Measurements from ENCODE around the gene MAT2B. TPM values are rescaled to one million over a fixed set of nuclear protein-coding genes. Genes with fewer than 3 reads are reported as not detected.

MAT2B gene
- total and polyA plus RNA-seq, 2 donors (not counting 1 experiment from before 2014, with no cell fraction given) = 33.9 to 123 TPM

DNA sequence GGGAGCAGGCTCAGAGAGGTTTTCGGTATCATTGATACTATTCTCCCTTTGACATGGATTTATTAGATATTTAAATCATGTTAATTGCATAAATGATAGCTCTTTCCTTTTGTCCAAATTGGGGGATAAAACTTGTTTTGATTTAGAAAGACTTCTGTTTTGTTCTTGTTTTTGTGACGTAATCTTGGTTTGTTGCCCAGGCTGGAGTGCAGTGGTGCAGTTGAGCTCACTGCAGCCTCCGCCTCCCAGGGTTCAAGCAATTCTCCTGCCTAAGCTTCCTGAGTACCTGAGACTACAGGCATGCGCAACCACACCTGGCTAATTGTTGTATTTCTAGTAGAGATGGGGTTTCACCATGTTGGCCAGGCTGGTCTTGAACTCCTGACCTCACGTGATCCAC, 7.1 kb downstream of the MAT2B start:
- Mint-ChIP-seq H3K4me1 (peaks cover 48% of the 10 kb centered on the region), H3K9me3 (ENCODE audit: insufficient read depth) (no peaks in the 10 kb centered on the region), H3K4me3 (no peak overlapping the region), H3K27ac (no peak overlapping the region), H3K27me3 (no peaks in the 10 kb centered on the region)
- ChIA-PET POLR2A (no interaction called here), CTCF (no interaction called here)
- intact Hi-C loops (cut with micrococcal nuclease) = no loop called here
- Histone ChIP-seq H3K4me3 (ENCODE audit: control extremely low read depth in 1 of 5, extremely low read depth in 1 of 5, insufficient read depth in 1 of 5, low read depth in 2 of 5, low read length in 4 of 5) (no peak overlapping the region), H3K4me1 (ENCODE audit: control insufficient read depth in 2 of 2, insufficient read depth in 2 of 2, low read length in 2 of 2) (peaks cover 14 to 36% of the 10 kb centered on the region in 2 donors), H3K4me2 (replicated peaks; ENCODE audit: low read depth, low read length, poor library complexity, severe bottlenecking) (no peak overlapping the region), H2AFZ (ENCODE audit: insufficient read depth, low read depth, low read length, poor library complexity, severe bottlenecking) (no peak overlapping the region), H3K79me2 (ENCODE audit: control insufficient read depth, insufficient read depth, low read length) (peaks cover 90% of the 10 kb centered on the region), H3K36me3 (replicated peaks in 1 of 2; ENCODE audit: control extremely low read depth in 1 of 2, control insufficient read depth in 1 of 2, extremely low read depth in 1 of 2, insufficient read depth in 2 of 2, low read length in 1 of 2) (peaks cover 23 to 60% of the 10 kb centered on the region in 2 experiments), H3K27me3 (replicated peaks in 1 of 4; ENCODE audit: control extremely low read depth in 1 of 4, control insufficient read depth in 3 of 4, insufficient read depth in 4 of 4, low read length in 3 of 4) (no peaks in the 10 kb centered on the region), H3K9me3 (ENCODE audit: control extremely low read depth in 1 of 3, control insufficient read depth in 2 of 3, insufficient read depth in 1 of 3, low read length in 2 of 3) (no peaks in the 10 kb centered on the region), H3K9ac (ENCODE audit: low read length) (no peak overlapping the region), H3K27ac (ENCODE audit: low read length in 2 of 2) (no peak overlapping the region), H4K20me1 (ENCODE audit: control insufficient read depth, insufficient read depth, low read length, poor library complexity, severe bottlenecking) (peaks cover 25% of the 10 kb centered on the region)
- ATAC-seq (ENCODE audit: low read depth) = no peak
- no peak for DNase-seq
- WGBS (ENCODE audit: insufficient coverage) = 100% methylated on average over 1 of the region's 5 CpGs
- no peak for TF ChIP-seq EZH2 (IDR thresholded peaks at IDR 0.05; ENCODE audit: borderline replicate concordance, insufficient read depth, low read depth, low read length, poor library complexity, severe bottlenecking)
- TF ChIP-seq, protein P1, sequence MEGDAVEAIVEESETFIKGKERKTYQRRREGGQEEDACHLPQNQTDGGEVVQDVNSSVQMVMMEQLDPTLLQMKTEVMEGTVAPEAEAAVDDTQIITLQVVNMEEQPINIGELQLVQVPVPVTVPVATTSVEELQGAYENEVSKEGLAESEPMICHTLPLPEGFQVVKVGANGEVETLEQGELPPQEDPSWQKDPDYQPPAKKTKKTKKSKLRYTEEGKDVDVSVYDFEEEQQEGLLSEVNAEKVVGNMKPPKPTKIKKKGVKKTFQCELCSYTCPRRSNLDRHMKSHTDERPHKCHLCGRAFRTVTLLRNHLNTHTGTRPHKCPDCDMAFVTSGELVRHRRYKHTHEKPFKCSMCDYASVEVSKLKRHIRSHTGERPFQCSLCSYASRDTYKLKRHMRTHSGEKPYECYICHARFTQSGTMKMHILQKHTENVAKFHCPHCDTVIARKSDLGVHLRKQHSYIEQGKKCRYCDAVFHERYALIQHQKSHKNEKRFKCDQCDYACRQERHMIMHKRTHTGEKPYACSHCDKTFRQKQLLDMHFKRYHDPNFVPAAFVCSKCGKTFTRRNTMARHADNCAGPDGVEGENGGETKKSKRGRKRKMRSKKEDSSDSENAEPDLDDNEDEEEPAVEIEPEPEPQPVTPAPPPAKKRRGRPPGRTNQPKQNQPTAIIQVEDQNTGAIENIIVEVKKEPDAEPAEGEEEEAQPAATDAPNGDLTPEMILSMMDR (IDR thresholded peaks at IDR 0.05) = no peak

DNA sequence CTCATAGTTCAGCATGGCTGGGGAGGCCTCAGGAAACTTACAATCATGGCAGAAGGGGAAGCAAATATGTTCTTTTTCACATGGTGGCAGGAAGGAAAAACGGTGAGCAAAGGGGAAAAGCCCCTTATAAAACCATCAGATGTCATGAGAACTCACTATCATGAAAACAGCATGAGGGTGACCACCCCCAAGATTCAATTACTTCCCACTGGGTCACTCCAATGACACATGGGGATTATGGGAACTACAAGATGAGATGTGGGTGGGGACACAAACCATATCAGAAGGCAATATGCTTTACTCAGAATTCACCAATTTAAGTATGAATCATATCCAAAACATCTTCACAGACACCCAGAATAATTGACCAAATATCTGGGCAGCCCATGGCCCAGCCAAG, 19.7 kb downstream of the MAT2B start:
- H2AFZ ChIP-seq (ENCODE audit: insufficient read depth, low read depth, low read length, poor library complexity, severe bottlenecking) = no peak overlapping the region
- H3K4me1 ChIP-seq (ENCODE audit: control insufficient read depth in 2 of 2, insufficient read depth in 2 of 2, low read length in 2 of 2) = no peaks in the 10 kb centered on the region
- DNase-seq (no peak), ATAC-seq (ENCODE audit: low read depth) (no peak)
- H3K27ac Mint-ChIP-seq = no peak overlapping the region
- intact Hi-C loops (cut with micrococcal nuclease) = no loop called here
- no peaks in the 10 kb centered on the region for H4K20me1 ChIP-seq (ENCODE audit: control insufficient read depth, insufficient read depth, low read length, poor library complexity, severe bottlenecking)
- H3K9me3 Mint-ChIP-seq (ENCODE audit: insufficient read depth) = no peaks in the 10 kb centered on the region
- peaks cover 4% of the 10 kb centered on the region for H3K4me1 Mint-ChIP-seq
- H3K36me3 ChIP-seq (replicated peaks in 1 of 2; ENCODE audit: control extremely low read depth in 1 of 2, control insufficient read depth in 1 of 2, extremely low read depth in 1 of 2, insufficient read depth in 2 of 2, low read length in 1 of 2) = peaks cover 0 to 13% of the 10 kb centered on the region in 2 experiments
- no peak overlapping the region for H3K27ac ChIP-seq (ENCODE audit: low read length in 2 of 2)
- H3K9me3 ChIP-seq (ENCODE audit: control extremely low read depth in 1 of 3, control insufficient read depth in 2 of 3, insufficient read depth in 1 of 3, low read length in 2 of 3) = no peaks in the 10 kb centered on the region
- H3K9ac ChIP-seq (ENCODE audit: low read length) = no peak overlapping the region
- no CpG with 5 or more reads among the region's 1 CpG for WGBS (ENCODE audit: insufficient coverage)
- no peak overlapping the region for H3K4me2 ChIP-seq (replicated peaks; ENCODE audit: low read depth, low read length, poor library complexity, severe bottlenecking)
- no peaks in the 10 kb centered on the region for H3K27me3 ChIP-seq (replicated peaks in 1 of 4; ENCODE audit: control extremely low read depth in 1 of 4, control insufficient read depth in 3 of 4, insufficient read depth in 4 of 4, low read length in 3 of 4)
- H3K4me3 Mint-ChIP-seq = no peak overlapping the region
- CTCF ChIA-PET = no interaction called here
- POLR2A ChIA-PET = no interaction called here
- H3K27me3 Mint-ChIP-seq = no peaks in the 10 kb centered on the region
- H3K4me3 ChIP-seq (ENCODE audit: control extremely low read depth in 1 of 5, extremely low read depth in 1 of 5, insufficient read depth in 1 of 5, low read depth in 2 of 5, low read length in 4 of 5) = no peak overlapping the region
- no peaks in the 10 kb centered on the region for H3K79me2 ChIP-seq (ENCODE audit: control insufficient read depth, insufficient read depth, low read length)
- TF ChIP-seq EZH2 (IDR thresholded peaks at IDR 0.05; ENCODE audit: borderline replicate concordance, insufficient read depth, low read depth, low read length, poor library complexity, severe bottlenecking) = no peak
- TF ChIP-seq, protein P1 (IDR thresholded peaks at IDR 0.05) = no peak

Data from B cell (primary cell).